HCT116 (cell line): ENCODE measurements around the gene MRRF.

Experiments
- CBX3 ChIP-seq: IDR thresholded peaks from 2 replicates; pipeline ENCODE4 v1.6.1; 2012; ENCODE audit warnings: low read depth
- CTCF ChIP-seq, 3 experiments: fragments of 200-600 bp in 1 of 3; sonication (generic) in 1 of 3; IDR thresholded peaks in 2 of 3; conservative IDR thresholded peaks in 1 of 3; 2 replicates each; pipeline ENCODE4 v1.5.1; 2012 to 2017; ENCODE audit warnings: low read depth in 2 of 3, low read length in 2 of 3, antibody characterized with exemption in 1 of 3, borderline replicate concordance in 1 of 3, control low read depth in 1 of 3, mild to moderate bottlenecking in 1 of 3, mixed read lengths in 1 of 3, mixed run types in 1 of 3, moderate library complexity in 1 of 3; ENCODE audit not compliant: insufficient read depth in 1 of 3
- EGR1 ChIP-seq: IDR thresholded peaks from 2 replicates; pipeline ENCODE4 v1.6.1; 2012; ENCODE audit warnings: low read depth
- EZH2 ChIP-seq: fragments of 200-600 bp; sonication (generic); IDR thresholded peaks from 2 replicates; pipeline ENCODE4 v1.6.1; 2017; ENCODE audit warnings: antibody characterized with exemption, mixed run types
- JUND ChIP-seq: IDR thresholded peaks from 2 replicates; pipeline ENCODE4 v1.6.1; 2012
- MAX ChIP-seq: IDR thresholded peaks from 2 replicates; pipeline ENCODE4 v1.6.1; 2012
- POLR2A ChIP-seq: IDR thresholded peaks from 2 replicates; pipeline ENCODE4 v1.7.0; 2011; ENCODE audit warnings: borderline replicate concordance; ENCODE audit not compliant: insufficient read depth, insufficient read length; ENCODE audit errors: extremely low read depth
- POLR2AphosphoS5 ChIP-seq: IDR thresholded peaks from 2 replicates; pipeline ENCODE4 v1.6.1; 2011; ENCODE audit warnings: mild to moderate bottlenecking, low read depth, low read length, moderate library complexity
- SP1 ChIP-seq: IDR thresholded peaks from 2 replicates; pipeline ENCODE4 v1.6.1; 2012; ENCODE audit warnings: low read depth

GRCh38 chr9:122325124-122325523 lies 60.4 kb downstream of the MRRF start:
- TF ChIP-seq JUND (no peak), MAX (no peak), CTCF (IDR thresholded peaks at IDR 0.05 in 2 of 3, conservative IDR thresholded peaks at IDR 0.05 in 1 of 3; ENCODE audit: borderline replicate concordance in 1 of 3, insufficient read depth in 1 of 3, low read depth in 2 of 3, low read length in 2 of 3) (no peak), POLR2A (no peak), CBX3 (no peak), POLR2AphosphoS5 (no peak), EZH2 (no peak), EGR1 (no peak), SP1 (no peak)
